ENCODE measurements around the gene C2orf42.
"Not testable (repeated sequence)": the region's sequence is repeated elsewhere in the genome, so short reads cannot be mapped to it uniquely, and the experiment has no call there.

C2orf42 gene

DNA sequence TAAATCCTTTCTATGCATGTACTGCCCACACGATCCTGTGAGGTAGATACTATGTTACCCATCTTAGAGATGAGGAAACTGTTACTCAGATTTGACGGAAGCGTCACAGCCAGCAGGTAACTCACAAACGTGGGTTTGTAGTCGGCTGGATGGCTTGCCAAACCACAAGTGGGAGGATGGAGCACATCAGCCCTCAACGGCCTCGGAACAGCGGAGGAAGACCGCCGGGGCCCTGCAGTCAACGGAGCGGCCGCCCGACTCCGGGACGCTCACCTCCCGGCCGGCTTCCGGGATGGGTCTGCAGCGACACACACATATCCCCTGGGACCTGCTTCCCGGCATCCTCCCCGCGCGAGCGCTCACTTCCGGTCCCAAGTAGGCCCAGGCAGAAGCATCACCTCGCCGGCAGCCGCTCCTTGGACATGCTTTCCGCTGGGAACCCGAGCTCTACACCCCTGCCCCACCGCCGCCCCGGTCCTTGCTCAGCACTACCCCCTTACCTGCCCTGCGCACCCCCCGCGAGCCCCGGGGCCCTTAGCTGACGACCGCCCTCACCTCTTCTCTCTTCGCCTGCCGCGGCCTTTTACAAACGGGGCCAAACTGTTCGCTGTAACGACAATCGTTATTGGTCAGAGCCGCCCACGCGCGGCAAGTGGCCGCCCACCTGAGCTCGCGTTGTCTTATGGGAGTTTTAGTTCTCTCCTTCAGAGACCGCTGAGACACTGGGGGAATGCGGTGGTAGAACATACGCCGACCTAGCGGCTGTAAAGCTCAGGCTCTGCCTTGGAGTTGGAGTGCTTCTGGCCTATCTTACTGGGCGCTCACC, at the start of gene C2orf42:
Gene C2orf42 (minus strand): TSS at position 602 of the 826 bp plus-strand sequence. CDS start 9,034 bp downstream, outside the sequence.
- DNase-seq (ENCODE audit: low read depth in 2 of 2): peak; percentile 89 to 92

DNA sequence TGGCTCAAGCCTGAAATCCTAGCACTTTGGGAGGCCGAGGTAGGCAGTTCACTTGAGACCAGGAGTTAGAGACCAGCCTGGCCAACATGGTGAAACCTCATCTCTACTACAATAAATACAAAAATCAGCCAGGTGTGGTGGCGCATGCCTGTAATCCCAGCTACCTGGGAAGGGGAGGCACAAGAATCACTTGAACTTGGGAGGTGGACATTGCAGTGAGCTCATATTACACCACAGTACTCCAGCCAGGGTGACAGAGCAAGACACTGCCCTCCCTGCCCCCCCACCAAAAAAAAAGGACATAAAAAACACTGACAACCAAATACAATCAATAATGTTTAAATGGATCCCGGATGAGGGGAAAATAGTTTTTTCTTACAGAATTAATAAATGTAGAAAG, 49.8 kb upstream of the C2orf42 start:
- no peak for DNase-seq (ENCODE audit: low read depth in 2 of 2)

DNA sequence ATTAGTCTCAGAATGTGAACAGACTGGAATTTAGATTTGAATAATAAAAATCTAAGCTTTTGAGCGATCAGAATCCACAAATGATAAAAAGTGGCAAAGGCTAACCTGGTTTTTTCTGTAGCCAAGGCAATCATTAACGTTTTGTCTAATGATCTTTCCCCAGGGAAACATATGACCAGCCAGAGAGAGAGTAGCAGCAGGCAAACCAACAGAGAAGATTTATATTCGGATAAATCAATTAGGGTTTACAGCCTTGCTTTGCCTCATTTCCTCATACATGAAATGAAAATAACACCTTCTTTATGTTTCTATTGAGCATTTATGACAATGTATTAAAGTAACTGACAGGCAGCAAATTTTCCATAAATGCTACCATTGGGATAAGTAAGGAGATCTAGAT, 43.1 kb upstream of the C2orf42 start:
- DNase-seq (ENCODE audit: low read depth in 2 of 2): no peak

DNA sequence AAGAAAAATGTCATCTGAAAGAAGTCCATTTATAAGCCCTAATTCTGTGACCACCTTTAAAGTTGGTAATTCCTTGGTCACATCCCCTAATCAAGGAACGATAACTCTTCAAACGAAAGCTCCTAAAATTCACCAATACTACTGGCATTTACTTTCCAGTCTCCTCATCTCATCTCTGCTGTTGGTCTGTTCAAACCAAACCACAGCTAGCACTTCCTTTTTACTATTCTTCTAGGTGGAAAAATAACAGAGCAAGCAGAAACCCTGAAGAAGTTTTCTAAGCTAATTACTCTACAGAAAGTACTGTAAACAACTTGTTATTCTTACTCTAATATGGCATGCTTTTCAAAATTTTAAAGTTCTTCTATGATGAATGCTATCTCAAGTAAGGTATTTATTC, 36.0 kb upstream of the C2orf42 start:
- DNase-seq (ENCODE audit: low read depth in 2 of 2): no peak

DNA sequence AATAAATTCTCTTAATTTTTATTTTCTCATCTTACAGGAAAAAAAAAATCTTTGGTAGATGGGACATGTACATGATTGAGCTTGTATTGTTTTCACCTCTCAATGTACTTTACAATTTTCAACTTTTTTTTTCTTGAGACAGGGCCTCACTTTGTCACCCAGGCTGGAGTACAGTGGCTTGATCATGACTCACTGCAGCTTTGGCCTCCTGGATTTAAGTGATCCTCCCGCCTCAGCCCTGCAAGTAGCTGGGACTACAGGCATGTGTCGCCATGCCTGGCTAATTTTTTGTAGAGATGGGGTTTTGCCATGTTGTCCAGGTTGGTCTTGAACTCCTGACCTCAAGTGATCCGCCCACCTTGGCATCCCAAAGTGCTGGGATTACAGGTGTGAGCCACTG, 32.5 kb upstream of the C2orf42 start:
- DNase-seq (ENCODE audit: low read depth in 2 of 2): not testable (repeated sequence)

DNA sequence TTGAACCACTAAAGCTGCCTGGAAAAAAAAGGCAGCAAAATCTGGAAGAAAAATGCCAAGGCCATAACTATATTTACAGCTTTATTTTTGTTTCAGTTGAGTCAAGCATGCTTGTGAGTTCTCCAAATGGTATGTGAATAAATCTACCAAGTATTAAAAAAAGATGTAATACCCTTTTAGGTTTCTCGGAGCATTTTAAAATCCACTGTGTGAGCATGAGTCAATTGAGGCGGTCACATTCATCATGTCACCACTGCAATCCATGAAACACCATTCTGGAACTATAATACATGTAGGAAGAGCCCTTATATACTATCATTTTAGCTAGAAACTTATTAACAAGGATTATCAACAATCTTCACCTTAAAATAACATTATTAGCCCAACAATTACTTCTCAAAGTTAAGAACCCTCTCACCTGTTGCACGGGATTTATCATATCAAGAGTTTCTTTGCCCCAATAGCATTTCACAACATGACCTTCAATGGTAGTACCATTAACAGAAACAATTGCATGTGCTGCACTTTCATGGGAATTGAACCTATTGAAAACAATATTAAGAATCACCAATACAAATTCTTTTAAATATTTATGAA, 24.2 kb upstream of the C2orf42 start:
- no peak for DNase-seq (ENCODE audit: low read depth in 2 of 2)

DNA sequence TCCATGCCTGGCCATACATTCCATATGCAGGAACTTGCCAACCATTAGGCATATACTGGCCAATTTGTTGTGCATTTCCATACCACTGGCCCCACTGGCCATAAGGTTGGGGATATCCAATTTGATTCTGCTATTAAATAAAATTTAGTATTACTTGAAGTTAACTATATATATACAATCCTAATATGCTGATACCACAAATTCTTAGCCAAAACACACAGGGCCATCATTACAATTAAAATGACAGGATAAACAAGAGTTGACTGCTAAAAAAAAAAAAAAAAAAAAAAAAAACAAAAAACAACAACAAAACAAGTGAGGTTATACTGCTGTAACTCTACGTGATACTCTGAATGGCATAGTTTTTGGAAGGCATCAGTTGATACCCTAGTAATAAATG, 23.5 kb upstream of the C2orf42 start:
- DNase-seq (ENCODE audit: low read depth in 2 of 2): no peak

DNA sequence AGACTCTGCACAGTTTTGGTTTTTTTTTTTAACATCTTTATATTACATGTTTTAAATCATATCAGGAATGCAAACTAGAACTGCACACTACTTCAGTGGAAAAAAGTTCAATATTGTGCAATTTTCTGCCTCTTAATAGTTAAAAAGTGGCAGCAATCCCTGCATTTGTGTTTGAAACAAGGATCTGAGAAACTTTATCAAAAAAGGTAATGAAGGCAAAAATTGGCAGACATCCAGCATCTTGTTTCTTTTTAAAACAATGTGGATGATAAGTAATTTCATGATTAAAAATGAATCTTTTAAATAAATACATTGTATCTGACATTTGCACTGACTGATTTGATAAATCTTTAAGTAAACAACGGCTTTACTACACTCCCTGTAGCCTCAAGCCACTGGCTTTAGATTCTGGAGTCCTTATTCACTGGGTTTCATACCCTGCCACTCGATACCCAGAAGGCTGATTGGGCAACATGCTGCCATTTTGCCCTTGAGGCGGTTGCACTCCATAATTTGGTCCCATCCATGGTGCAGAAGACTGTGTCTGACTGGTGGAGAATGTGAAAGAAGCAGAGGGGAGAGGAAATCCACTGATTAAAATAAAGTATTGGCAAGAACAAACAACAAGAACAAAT, 21.6 kb upstream of the C2orf42 start:
- no peak for DNase-seq (ENCODE audit: low read depth in 2 of 2)

DNA sequence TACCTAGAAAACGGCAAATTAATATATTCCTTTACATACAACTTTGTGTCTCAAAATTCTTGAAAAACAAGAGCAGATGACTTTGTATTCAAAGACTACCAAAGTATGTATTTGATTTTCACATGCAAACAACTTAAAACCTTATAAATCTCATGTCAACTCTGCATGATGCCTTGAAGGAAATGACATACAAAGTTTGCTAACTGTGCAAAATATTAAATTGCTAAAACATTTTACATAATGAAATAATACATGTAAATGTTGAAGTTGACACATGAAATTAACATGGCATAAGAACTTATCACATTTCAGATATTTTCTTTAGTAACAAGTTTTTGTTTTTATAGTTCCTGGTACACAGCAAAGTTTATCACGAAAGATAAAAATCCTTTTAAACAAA, 20.8 kb upstream of the C2orf42 start:
- DNase-seq (ENCODE audit: low read depth in 2 of 2): no peak

DNA sequence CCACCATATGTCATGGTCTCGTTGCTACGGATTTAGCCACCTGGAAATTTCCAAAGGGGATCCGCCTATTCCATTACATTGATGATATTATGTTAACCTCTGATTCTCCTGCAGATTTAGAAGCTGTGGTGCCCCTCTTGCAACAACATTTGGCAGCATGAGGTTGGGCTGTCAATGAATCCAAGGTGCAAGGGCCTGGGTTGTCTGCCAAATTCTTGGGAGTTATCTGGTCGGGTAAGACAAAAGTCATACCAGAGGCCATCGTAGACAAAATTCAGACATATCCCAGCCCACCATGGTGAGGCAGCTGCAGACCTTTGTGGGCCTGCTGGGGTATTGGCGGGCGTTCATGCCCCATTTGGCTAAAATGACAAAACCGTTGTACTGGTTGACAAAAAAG, 13.6 kb upstream of the C2orf42 start:
- DNase-seq (ENCODE audit: low read depth in 2 of 2): no peak

DNA sequence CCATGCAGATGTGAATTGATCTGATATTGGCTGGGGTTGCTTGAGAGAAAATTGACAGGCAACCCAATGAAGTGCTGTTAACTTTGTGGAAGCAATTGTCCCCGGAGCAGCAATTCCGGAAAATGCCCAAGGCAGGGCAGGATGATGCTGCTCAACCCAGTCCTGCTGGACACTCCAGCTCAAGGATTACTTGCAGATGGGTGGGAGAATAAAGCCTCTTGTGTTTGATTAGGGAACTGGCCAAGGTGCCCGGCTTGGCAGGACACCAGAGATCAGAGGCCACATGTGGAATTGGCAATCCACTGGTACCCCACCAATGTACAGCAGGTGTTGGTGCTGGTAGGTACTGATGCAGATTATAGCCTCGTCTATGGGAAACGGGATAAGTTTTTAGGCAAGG, 12.3 kb upstream of the C2orf42 start:
- DNase-seq (ENCODE audit: low read depth in 2 of 2): no peak

DNA sequence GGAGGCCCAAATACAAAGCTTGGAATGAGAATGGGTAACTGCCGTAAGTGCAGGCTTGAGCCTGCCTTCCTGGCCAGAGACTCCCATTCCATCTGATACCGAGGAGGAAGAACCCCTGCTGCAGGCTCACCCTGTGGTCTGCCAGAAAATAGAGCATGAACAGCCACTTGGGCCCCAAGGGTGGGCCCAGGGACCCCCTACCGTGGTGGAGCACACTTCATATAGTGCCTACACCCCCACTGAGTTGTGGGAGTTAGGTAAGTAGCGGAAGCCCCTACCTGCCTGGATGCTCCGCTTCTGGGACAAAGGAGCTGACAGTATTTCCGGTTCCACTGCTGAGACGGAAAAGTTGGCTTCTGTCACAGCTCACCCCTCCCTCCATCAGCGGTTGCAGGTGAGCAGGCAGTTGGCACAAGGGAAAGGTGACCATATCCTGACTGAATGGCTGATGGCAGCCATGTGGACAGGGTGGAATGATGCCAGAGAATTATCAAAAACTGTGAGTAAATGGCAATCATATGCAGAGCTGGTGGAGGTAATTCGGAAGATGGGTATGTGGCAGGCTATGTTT, 11.5 kb upstream of the C2orf42 start:
- DNase-seq (ENCODE audit: low read depth in 2 of 2): no peak

DNA sequence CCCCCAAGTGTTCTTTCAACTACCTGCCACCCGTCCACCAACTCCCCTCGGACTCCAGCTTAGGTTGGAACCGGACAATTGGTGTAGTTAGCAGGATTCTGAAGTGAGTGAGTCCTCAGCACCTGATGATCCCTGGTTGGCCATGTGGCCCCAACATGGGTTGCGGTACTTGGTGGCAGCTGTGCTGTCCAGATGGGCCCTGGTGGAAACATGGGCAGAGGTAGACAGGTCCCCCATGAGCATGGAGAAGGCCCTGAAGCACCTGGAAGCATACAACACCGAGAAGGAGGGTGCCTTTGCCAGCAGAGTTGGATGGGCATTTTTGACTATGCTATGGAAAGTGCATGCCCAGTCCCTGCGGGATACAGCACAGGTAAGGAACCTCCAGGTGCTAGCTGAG, 11.0 kb upstream of the C2orf42 start:
- DNase-seq (ENCODE audit: low read depth in 2 of 2): no peak

DNA sequence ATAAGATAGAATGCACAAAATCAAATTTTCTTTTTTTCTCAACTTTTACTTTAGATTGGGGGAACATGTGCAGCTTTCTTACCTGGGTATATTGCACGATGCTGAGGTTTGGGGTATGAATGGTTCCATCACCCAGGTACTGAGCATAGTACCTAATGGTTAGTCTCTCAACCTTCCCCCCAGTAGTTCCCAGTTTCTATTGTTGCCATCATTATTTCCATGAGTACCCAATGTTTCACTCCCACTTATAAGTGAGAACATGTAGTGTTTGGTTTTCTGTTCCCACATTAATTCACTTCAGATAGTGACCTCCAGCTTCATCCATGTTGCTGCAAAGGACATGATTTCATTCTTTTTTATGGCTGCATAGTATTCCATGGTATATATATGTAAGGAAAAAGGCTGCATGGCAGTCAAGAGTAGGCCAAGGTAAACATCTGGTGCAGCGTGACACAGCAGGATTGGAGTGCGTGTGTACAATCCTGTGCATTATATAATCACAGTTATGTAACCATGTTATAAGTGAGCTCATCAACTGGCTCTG, 10.5 kb upstream of the C2orf42 start:
- DNase-seq (ENCODE audit: low read depth in 2 of 2): no peak

DNA sequence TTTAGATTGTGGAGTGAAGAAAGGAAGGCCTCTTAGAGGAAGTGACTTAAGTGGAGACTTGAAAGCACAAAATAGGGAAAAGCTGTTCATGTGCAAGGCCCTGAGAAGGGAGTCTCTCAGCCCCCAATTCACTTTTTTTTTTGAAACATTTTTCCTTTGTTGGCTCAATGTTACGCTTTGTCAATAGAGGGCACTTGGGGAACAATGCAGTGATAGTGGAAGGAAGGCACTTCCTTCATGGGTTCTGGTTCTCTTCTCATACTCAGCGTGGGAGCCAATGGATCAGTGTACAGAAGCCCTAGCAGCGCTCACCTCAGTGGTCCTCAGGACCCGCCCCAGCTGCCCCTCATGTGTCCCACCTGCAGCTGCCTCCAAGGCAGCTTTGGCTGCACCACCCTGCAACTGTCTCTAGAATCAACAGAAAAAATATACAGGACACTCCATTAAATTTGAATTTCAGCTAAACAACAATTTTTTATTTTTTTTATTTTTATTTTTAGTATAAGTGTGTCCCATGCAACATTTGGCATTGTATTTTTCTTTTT, 8.6 kb upstream of the C2orf42 start:
- no peak for DNase-seq (ENCODE audit: low read depth in 2 of 2)

DNA sequence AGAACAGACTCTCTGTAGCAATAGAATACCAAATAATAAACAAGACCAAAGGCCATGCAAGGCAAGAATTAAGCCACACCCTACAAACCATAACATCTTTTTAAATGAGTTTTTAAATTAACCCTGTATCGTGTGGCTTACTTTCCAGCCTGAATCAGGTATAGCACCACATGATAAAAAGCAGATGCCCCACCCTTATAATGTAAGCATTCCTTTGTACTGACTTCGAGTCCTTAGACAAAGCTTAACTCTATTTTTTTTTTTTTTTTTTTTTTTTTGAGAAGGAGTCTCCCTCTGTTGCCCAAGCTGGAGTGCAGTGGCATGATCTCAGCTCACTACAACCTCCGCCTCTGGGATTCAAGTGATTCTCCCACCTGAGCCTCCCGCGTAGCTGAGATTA, 1.7 kb upstream of the C2orf42 start:
- no peak for DNase-seq (ENCODE audit: low read depth in 2 of 2)

DNA sequence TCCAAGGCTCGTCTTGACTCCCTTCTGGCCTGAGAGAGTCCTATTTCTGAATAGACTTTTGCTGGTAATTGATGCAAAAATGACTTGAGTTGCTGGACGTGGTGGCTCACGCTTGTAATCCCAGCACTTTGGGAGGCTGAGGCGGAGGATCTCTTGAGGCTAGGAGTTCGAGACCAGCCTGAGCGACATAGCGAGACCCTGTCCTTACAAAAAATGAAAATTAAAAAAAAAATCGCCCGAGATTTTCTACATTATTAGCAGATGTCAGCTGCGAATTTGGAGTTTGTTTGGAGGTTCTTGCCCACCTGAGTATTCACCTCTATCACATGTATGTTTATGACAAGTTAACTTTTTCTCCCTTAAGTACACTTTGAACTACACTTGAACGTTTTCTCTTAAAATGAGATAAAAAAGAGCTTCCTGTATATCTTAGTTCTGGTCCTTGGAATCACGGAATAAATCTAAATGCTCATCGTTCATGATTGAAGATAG, 471 bp upstream of the C2orf42 start:
- no peak for DNase-seq (ENCODE audit: low read depth in 2 of 2)

DNA sequence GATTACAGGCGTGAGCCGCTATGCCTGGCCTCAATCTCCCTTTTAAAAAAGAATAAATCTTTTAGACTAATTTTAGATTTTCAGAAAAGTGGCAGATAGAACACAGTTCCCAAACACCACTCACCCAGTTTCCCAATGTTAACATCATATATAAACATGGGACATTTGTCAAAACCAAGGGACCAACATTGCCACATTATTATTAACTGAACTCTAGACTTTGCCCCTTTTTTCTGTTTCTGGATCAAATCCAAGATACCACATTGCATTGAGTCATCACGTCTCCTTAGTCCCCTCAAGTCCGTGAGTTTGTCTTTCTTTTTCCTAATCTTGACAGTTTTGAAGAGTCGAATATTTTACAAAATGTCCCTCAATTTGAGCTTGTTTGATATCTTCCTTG, 2.4 kb downstream of the C2orf42 start:
- DNase-seq (ENCODE audit: low read depth in 2 of 2): no peak

DNA sequence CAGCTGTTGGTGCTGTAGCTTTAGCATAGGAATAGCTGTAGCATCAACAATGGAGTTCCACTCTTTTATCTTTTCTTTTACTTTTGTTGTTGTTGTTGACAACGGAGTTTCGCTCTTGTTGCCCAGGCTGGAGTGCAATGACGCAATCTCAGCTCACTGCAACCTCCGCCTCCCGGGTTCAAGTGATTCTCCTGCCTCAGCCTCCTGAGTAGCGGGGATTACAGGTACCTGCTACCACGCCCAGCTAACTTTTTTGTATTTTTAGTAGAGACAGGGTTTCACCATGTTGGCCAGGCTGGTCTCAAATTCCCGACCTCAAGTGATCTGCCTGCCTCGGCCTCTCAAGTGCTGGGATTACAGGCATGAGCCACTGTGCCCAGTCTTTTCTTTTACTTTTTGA, 3.6 kb downstream of the C2orf42 start:
- DNase-seq (ENCODE audit: low read depth in 2 of 2): not testable (repeated sequence)

DNA sequence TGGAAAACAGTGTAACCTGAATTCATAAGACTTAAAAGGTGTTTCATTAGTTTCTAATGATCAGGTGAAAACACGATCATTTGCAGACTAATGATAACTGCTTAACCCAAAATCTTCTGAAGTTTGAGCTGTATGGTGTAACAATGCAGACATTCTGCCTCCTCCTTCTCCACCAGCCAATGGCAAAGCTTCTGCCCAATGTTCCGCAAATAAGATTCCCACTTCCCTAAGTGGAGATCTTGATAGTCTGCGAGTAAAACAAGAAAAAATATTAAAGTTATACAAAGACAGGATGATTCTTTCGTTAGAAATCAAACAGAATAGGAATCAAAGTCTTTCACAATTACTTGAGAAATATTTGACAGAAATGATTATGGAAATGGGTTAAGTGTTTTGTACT, 8.1 kb downstream of the C2orf42 start:
- no peak for DNase-seq (ENCODE audit: low read depth in 2 of 2)

DNA sequence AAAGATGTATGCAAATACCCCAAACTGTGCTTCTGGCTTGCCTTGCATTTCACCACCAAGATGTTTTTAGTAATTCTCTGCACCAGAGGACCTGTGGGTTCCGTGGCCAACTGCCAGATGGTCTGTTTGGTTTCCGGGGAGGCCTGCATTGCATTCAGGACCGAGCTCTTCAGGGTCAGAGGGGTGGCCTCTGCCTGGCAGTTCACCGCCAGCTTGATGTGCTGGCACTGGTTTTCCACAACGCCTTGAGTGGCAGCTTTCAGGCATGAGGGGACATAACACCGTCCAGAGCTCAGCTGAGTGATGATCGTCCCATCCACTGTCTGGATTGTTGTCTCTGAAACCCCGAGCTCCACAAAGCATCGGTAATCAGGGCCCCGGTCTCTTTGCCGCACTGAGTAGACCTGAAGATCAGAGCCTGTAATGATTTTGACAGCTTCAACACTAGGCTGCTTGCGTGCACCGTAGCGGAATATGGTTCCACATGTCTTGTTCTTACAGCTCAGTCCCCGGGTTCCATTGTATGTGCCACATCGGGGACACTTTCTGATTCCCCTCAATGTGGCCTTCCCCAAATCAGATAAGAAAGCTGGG, 9.4 kb downstream of the C2orf42 start:
- no peak for DNase-seq (ENCODE audit: low read depth in 2 of 2)

DNA sequence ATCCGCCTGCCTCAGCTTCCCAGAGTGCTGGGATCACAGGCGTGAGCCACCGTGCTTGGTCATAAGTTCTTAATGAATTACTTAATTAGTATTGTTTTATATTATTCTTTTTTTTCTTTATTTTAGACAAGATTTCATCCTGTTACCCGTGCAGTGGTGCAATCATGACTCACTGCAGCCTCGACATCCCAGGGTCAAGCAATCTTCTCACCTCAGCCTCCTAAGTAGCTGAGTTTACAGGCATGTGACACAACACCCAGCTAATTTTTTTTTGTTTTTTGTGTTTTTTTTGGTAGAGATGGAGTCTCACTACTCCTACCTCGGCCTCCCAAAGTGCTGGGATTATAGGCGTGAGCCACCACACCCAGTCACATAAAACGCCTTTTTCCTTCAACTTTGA, 17.3 kb downstream of the C2orf42 start:
- DNase-seq (ENCODE audit: low read depth in 2 of 2): no peak
